GM10847 (cell line): ENCODE results near the gene KLHL25.
A peak's percentile ranks its signal among the peaks of the same experiment; 100 is the strongest.

ENCODE experiments used
- POLR2A ChIP-seq: IDR thresholded peaks from 2 replicates; pipeline ENCODE4 v1.6.1; 2011; ENCODE audit not compliant: insufficient read length; ENCODE audit errors: extremely low read depth

The KLHL25 gene, protein sequence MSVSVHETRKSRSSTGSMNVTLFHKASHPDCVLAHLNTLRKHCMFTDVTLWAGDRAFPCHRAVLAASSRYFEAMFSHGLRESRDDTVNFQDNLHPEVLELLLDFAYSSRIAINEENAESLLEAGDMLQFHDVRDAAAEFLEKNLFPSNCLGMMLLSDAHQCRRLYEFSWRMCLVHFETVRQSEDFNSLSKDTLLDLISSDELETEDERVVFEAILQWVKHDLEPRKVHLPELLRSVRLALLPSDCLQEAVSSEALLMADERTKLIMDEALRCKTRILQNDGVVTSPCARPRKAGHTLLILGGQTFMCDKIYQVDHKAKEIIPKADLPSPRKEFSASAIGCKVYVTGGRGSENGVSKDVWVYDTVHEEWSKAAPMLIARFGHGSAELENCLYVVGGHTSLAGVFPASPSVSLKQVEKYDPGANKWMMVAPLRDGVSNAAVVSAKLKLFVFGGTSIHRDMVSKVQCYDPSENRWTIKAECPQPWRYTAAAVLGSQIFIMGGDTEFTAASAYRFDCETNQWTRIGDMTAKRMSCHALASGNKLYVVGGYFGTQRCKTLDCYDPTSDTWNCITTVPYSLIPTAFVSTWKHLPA

DNA sequence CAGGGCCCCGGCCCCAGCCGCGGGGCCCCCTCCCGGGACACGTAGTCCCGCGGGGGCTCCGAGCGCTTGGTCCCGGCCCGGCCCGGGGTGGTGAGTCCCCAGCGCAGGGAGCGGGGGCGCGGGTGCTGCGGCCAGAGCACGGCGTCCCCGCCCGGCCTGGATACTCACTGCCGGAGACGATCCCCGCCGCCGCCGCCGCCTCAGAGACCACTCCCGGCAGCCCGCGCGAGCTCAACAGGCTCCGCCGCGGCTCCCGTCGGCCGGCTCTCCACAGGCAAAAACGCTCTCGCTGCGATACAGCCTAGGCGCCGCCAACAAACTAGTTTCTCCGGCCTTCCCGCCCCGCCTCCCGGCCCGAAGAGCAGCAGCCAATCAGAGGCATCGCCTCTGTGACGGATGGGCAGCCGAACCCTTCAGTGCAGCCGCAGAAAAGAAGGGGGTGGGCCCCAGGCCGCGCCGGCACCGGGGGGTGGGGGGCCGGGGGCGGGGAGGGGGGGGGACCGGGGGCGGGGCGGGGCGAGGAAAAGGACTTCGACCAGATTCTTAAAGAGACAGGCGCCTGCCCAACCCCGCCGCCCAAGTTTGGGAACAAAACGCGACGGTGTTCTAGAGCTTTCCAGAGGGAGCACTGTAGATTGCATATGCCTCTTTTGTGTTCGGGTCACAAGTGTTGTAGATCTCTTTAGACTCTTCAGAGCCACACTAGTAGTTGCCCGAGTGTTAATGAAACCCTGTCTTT is at the start of gene KLHL25:
KLHL25 (minus strand) TSS at position 328 of the 739 bp plus-strand sequence. CDS start 25,115 bp downstream, outside the sequence.
- TF ChIP-seq POLR2A, result peak; percentile 53

DNA sequence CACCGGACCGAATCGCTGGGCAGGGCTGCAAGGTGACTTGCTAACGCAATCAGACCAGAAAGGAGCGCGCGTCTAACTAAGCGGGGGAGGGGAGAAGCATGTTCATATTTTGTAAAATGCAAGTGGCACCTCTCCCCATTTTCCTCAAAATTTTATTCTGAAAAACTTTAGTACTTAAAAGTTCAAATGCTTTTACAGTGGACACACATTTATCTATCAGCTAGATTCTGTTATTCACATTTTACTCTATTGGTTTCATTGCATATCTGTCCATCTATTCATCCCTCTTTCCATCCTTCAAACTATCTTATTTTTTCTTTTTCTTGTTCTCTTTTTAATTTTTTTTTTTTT is 46.1 kb upstream of the KLHL25 start:
- no peak for TF ChIP-seq POLR2A

DNA sequence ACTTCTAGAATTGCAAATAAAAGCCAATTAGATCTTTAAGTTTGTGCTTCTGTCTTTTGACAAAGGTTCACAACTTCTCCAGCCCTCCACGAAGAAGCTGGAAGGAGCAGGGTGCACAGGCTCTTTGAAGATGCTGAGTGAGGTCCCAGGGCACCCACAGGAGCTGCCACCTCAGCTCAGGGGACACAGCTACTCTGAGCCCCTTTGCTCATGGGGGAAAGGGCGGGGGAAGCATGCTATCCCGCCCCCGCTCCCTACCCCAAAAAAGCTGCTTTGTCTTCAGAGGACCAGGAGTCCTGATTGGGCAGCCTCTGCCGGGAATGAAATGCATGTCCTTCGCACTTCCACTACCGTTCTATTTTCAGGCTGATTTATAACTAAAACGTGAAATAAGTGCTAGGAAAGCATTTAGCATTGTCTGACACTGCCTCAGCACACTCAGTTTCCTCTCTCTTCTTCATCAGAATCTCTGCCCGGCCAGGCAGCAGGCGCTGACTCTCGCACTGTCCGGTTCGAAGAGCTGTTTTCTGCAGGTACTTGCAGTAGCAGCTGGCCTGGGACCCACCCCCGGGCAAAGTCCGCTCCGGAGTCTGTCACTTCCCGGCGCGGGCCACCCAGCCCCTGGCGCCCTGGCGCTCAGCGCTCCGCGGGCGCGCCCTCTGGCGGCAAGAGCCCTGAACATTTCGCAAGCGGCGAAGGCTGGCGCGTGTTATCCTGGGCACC is 45.5 kb upstream of the KLHL25 start:
- no peak for TF ChIP-seq POLR2A

DNA sequence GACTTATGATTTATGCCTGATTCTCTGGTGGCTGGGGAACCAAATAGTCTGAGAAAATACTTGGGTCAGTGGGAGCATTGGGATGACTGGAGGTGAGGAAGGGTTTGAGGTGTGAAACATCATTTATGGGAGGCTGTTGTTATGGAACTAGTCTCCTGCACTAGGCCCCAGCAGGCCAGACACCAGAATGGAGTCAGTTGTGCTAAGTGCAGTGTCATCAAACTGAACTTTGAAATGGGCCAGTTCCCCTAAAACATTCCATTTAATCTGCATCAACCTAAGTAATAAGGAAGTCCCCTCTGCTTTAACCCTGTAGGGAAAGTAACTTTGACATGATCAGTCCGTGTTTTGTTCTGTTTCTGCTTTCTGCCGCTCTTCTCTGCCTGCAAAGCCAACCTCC is 44.9 kb upstream of the KLHL25 start:
- TF ChIP-seq POLR2A, result no peak

DNA sequence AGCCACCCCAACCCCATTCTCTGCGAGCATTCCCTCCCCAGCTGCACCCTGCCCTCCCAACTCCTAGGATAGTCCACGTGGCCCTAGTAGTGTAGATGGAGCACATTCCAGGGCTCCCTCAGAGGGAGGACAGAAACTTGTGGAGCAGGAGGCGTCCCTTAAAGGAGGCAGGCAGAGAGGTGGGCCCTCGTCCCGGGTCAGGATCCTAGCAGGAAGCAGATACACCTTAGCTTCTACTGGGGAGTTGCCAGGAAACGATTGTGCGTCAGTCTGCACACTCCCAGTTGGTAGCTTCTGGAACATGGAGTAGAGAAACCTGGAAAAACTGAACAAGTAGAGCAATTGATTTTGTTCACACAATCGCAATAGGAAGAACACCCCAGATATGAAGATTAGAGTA is 43.9 kb upstream of the KLHL25 start:
- no peak for TF ChIP-seq POLR2A

DNA sequence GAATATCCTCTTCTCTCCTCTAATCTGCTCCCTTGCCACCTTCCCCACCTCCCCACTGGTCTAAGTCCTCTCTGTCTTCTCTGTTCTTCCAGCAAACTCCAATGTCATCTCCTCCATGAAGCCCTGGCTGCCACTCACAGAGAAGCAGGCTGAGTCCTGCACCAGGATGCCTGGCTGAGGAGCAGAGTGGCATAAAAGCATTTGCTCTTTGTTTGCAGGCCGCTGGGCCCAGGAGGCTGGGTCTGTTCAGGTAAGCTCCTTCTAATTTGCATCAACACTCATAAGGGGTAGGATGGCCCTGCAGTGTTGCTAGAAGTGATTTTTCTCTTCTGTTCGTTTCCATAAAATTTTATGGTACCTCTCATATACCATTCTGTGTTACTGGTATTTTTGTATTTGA is 43.2 kb upstream of the KLHL25 start:
- TF ChIP-seq POLR2A, result no peak

DNA sequence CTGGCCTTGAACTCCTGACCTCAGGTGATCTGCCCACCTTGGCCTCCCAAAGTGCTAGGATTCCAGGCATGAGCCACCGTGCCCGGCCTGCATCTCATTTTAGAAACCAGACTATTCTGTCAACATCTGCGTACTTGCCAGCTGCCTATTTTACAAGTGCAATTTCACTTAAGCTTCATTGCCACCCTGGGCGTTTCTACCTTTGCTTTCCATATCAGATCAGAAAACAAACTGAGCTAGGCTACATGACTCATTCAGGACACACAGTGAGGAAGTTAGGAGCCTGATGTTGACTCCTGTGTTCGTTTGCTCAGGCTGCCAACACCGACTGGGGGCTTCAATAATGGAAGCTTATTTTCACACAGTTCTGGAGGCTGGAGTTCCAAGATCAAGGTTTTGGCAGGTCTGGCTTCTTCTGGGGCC is 42.3 kb upstream of the KLHL25 start:
- TF ChIP-seq POLR2A, result no peak

DNA sequence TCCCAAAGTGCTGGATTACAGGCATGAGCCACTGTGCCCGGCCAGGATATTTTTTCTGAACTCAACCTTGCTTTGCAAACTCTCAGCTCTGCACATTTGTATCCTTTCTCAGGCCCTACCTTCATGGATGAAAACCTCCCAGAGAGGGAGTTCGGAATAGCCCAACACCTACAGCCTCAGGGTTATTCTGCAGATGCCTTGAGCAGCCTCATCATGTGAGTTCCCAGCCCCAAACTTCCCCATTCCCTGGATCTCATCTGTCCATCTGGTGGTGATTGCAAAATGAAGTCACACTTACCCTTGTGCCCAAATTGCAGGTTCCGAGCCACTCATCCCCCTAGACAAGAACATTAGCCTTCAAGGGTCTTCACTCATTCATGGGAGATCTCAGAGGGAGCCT is 39.9 kb upstream of the KLHL25 start:
- TF ChIP-seq POLR2A, result no peak

DNA sequence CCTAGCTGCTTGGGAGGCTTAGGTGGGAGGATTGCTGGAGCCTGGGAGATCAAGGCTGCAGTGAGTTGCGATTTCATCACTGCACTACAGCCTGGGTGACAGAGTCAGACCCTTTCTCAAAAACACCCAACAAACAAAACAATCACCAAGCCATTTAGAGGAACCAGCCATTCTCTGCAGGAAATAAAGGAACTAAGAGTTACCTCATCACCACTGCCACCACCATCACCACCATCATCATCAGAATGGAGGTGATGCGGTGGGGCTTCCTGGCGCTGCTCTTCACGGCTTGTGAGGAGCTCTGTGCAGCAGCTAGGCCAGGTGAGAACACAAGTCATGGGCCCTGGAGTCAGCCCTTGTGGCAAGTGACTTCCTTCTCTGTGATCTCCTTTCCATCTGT is 37.7 kb upstream of the KLHL25 start:
- no peak for TF ChIP-seq POLR2A

DNA sequence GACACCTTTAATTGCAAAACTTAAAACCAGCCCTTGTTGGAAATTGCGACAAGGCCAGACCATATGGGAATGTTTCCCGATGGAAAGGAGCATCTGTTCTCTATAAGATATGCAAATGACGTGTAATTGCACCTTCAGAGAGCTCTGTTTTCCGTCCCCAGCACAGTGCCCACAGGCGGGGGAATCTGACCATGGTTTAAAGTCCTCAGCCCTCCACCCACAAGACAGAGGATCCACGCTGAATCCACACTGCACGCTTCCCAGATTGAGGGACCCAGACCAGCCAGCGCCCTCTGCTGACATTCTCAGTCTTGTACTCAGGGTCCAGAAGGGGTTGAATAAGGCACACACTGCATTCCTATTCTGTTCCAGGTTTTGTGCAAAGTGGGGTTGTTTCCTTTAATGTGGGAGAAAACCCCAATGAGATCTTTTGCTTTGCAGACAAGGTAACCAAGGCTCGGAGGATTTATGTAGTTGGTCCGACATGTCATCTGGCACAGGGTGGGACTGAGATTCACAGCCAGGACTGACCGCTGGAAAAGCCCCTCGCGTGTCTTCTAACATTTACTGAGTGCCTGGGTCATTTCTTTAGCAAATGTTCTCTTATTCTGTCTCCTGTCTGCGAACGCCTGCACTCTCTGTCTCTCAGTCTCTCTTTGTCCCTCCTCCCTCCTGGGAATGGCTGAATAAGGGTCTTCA is 36.8 kb upstream of the KLHL25 start:
- no peak for TF ChIP-seq POLR2A

DNA sequence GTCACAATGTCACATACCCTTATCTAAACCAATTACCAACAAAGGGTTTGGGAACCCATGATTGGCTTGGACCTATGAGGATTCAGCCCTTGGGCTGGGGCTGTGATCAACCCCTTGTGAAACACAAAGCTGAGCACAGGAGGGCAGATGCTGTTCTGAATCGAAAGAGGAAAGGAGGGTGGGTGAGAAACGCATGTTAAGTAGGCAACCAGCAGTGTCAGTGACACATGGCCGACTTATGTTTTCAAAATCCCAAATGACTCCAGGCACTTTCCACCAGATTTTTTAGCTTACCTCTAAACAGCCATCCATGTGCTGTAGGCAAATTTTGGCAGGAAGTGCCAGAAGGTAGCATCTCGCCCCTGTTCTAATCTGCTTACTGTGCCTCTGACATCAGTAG is 34.1 kb upstream of the KLHL25 start:
- TF ChIP-seq POLR2A, result no peak

DNA sequence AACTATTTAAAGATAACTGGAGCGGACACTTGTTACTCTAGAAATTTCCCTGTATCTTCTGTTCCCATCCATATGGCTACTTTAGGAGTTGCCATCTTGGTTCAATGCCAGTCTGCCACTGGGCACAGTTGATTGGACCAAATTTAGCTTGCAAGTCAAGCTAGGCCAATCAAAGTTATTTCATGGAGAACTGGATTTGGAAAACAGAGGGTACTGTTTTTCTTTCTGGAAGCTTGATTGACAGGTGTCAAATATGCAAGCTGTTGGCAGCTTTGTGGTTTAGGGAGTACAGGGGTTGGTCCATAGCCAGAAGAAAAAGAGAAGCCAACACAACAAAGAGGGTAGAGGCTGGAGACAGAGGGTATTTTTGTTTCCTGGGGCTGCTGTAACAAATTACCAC is 33.4 kb upstream of the KLHL25 start:
- no peak for TF ChIP-seq POLR2A

DNA sequence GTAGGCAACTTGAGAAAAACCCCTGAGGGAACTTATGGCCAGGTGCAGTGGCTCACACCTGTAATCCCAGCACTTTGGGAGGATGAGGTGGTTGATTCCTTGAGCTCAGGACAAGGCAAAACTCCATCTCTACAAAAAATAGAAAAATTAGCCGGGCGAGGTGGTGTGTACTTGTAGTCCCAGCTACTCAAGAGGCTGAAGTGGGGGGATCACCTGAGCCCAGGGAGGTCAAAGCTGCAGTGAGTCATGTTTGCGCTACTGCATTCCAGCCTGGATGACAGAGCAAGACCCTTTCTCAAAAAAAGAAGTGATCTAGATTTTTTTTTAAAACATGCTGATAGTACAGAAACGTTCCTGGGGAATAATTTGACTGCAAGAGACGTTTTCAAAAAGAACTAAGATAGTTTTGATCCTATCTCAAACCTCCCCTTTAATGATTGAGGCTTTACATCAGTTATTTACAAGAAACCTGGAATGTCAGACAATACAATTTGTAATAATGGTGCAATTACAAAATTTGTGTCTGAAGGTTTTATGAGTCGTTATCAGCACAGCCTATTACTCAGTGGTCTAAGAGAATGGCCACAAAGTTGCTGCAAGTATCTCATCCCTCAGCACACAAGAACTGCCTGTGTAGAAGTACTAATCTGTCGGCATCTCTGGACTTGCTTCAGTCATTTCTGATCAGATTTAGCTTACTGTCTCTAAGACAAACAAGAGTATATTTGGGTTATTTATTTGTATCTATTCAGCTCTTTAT is 32.2 kb upstream of the KLHL25 start:
- TF ChIP-seq POLR2A, result no peak

DNA sequence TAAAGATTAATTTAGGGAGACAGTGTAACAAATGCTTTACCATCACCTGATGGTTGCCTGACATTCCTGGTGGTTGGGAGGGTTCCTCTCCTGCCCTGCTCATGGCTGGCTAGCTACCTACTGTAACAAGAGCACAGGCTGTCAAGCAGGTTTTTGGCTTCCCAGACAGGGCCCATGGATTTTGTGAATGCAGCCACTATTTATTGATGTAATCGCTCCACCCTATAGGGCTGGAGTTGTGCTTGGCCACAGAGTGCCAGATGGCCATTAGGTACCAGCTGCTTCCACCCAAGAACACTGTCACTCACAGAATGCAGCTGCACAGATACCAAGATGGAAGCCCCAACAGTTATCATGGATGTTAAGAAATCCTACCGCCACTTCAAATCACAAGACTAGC is 31.0 kb upstream of the KLHL25 start:
- no peak for TF ChIP-seq POLR2A
